ENCODE data around the gene ACTR10. TPM values are rescaled to one million over a fixed set of nuclear protein-coding genes. Genes with fewer than 3 reads are reported as not detected.
A peak's percentile ranks its signal among the peaks of the same experiment; 100 is the strongest.

The ACTR10 gene
- total RNA-seq, 1 experiment from 2014 or later: 30.9 TPM

DNA sequence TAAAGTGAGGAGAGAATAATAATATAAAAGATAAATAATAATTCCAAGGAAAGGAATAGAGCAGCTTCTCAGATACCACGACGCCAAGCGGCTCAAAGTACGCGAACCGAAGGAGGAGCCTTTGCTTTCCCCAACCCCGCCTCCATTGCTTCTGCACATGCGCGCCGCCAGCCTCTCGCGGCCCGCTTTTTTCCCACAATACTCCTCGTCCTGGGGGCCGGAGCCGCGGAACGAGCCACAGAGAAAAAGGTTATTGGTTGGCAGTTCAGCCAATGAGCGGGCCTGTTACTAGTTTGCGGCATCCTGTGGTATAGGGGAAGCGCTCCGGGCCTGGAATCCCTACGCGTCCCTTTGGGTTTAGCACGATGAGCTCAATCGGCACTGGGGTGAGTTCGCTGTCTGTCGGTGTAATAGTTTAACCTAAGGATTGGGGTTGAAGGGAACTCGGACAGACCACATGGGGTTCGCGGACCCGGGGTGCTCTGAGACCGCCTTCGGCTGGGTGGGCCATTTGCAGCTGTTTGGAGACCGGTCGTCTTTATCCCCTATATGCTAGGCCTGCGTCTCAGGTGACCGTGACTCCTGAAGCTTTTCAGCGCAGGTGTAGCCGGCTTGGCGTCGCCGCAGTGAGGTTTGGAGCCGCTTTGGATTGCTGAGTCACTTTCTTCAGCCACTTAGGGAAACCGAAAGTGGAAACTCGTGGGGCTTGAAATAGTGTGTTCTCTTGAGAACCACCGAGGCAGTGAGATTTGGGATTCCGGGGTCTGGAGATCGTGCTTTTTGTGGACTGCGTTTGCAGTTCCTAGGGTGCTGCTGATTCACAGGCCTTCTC lies 44.8 kb downstream of the ACTR10 start, which contains the start of gene PSMA3:
Gene PSMA3 (plus strand): TSS at position 288 of the 832 bp plus-strand sequence. CDS start 78 bp downstream, at position 366.
- peaks cover 11% of the 10 kb centered on the region for H3K36me3 Mint-ChIP-seq
- no peaks in the 10 kb centered on the region for H3K9me3 Mint-ChIP-seq
- ATAC-seq (peak; percentile 94), DNase-seq (ENCODE audit: low spot score) (peak; percentile 97)
- H3K27ac Mint-ChIP-seq: peak within 1 kb of the TSS; percentile 98
- H3K27me3 Mint-ChIP-seq (ENCODE audit: low read depth): no peaks in the 10 kb centered on the region
- CTCF ChIA-PET: interaction anchor here (1.0 to 1.3 kb wide), 3 partner anchors 14 to 151 kb away, joined by 3 to 8 read pairs (median 4); partner anchors contain the start of genes ARID4A and TOMM20L
- peaks cover 23% of the 10 kb centered on the region for H3K4me1 Mint-ChIP-seq
- POLR2A ChIA-PET: interaction anchor here (0.5 to 1.5 kb wide), 6 partner anchors 10 to 160 kb away, joined by 3 to 21 read pairs (median 4); partner anchors contain the start of genes ARID4A and TOMM20L
- peak within 1 kb of the TSS; percentile 92 for H3K4me3 Mint-ChIP-seq
- TF ChIP-seq KAT7 (CRISPR knock-in tag; IDR thresholded peaks at IDR 0.05; ENCODE audit: borderline replicate concordance) (no peak), GABPB1 (CRISPR knock-in tag; IDR thresholded peaks at IDR 0.05) (no peak), HMGA2 (CRISPR knock-in tag; IDR thresholded peaks at IDR 0.05) (no peak), ZNF396 (CRISPR knock-in tag; IDR thresholded peaks at IDR 0.05; ENCODE audit: borderline replicate concordance) (no peak), FOXK1 (CRISPR knock-in tag; IDR thresholded peaks at IDR 0.05) (peak; percentile 52; the same call in 1 of the 2 replicates), ZNF281 (CRISPR knock-in tag; IDR thresholded peaks at IDR 0.05) (no peak), JAZF1 (CRISPR knock-in tag; IDR thresholded peaks at IDR 0.05) (no peak), RELA (CRISPR knock-in tag; IDR thresholded peaks at IDR 0.05; ENCODE audit: borderline replicate concordance) (no peak), MYBL2 (CRISPR knock-in tag; IDR thresholded peaks at IDR 0.05) (no peak), IRF2 (CRISPR knock-in tag; IDR thresholded peaks at IDR 0.05; ENCODE audit: borderline replicate concordance, low read depth) (no peak), TP53 (CRISPR knock-in tag; IDR thresholded peaks at IDR 0.05) (no peak), ATF1 (CRISPR knock-in tag; IDR thresholded peaks at IDR 0.05) (no peak), ZNF138 (CRISPR knock-in tag; conservative IDR thresholded peaks at IDR 0.05) (no peak), ETV6 (CRISPR knock-in tag; IDR thresholded peaks at IDR 0.05) (peak; percentile 57; the same call in 1 of the 2 replicates), ZNF416 (CRISPR knock-in tag; IDR thresholded peaks at IDR 0.05) (no peak), ZNF423 (CRISPR knock-in tag; IDR thresholded peaks at IDR 0.05) (no peak), ZNF121 (CRISPR knock-in tag; IDR thresholded peaks at IDR 0.05) (no peak), SMAD4 (CRISPR knock-in tag; IDR thresholded peaks at IDR 0.05) (no peak), PRRX2 (CRISPR knock-in tag; IDR thresholded peaks at IDR 0.05) (no peak), TEAD1 (CRISPR knock-in tag; IDR thresholded peaks at IDR 0.05) (peak; percentile 17; the same call in 1 of the 2 replicates), ZNF317 (CRISPR knock-in tag; IDR thresholded peaks at IDR 0.05; ENCODE audit: borderline replicate concordance, low read depth) (no peak)
- TF ChIP-seq, protein P1, sequence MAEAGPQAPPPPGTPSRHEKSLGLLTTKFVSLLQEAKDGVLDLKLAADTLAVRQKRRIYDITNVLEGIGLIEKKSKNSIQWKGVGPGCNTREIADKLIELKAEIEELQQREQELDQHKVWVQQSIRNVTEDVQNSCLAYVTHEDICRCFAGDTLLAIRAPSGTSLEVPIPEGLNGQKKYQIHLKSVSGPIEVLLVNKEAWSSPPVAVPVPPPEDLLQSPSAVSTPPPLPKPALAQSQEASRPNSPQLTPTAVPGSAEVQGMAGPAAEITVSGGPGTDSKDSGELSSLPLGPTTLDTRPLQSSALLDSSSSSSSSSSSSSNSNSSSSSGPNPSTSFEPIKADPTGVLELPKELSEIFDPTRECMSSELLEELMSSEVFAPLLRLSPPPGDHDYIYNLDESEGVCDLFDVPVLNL (CRISPR knock-in tag; IDR thresholded peaks at IDR 0.05; ENCODE audit: borderline replicate concordance, low read depth): no peak
- TF ChIP-seq, protein P2, sequence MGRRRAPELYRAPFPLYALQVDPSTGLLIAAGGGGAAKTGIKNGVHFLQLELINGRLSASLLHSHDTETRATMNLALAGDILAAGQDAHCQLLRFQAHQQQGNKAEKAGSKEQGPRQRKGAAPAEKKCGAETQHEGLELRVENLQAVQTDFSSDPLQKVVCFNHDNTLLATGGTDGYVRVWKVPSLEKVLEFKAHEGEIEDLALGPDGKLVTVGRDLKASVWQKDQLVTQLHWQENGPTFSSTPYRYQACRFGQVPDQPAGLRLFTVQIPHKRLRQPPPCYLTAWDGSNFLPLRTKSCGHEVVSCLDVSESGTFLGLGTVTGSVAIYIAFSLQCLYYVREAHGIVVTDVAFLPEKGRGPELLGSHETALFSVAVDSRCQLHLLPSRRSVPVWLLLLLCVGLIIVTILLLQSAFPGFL (CRISPR knock-in tag; IDR thresholded peaks at IDR 0.05; ENCODE audit: borderline replicate concordance): no peak
- TF ChIP-seq, protein P3, sequence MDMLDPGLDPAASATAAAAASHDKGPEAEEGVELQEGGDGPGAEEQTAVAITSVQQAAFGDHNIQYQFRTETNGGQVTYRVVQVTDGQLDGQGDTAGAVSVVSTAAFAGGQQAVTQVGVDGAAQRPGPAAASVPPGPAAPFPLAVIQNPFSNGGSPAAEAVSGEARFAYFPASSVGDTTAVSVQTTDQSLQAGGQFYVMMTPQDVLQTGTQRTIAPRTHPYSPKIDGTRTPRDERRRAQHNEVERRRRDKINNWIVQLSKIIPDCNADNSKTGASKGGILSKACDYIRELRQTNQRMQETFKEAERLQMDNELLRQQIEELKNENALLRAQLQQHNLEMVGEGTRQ (CRISPR knock-in tag; IDR thresholded peaks at IDR 0.05): no peak
- TF ChIP-seq, protein P4, sequence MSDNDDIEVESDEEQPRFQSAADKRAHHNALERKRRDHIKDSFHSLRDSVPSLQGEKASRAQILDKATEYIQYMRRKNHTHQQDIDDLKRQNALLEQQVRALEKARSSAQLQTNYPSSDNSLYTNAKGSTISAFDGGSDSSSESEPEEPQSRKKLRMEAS (CRISPR knock-in tag; IDR thresholded peaks at IDR 0.05): peak; percentile 43; the same call in 1 of the 2 replicates
- TF ChIP-seq, protein P5, sequence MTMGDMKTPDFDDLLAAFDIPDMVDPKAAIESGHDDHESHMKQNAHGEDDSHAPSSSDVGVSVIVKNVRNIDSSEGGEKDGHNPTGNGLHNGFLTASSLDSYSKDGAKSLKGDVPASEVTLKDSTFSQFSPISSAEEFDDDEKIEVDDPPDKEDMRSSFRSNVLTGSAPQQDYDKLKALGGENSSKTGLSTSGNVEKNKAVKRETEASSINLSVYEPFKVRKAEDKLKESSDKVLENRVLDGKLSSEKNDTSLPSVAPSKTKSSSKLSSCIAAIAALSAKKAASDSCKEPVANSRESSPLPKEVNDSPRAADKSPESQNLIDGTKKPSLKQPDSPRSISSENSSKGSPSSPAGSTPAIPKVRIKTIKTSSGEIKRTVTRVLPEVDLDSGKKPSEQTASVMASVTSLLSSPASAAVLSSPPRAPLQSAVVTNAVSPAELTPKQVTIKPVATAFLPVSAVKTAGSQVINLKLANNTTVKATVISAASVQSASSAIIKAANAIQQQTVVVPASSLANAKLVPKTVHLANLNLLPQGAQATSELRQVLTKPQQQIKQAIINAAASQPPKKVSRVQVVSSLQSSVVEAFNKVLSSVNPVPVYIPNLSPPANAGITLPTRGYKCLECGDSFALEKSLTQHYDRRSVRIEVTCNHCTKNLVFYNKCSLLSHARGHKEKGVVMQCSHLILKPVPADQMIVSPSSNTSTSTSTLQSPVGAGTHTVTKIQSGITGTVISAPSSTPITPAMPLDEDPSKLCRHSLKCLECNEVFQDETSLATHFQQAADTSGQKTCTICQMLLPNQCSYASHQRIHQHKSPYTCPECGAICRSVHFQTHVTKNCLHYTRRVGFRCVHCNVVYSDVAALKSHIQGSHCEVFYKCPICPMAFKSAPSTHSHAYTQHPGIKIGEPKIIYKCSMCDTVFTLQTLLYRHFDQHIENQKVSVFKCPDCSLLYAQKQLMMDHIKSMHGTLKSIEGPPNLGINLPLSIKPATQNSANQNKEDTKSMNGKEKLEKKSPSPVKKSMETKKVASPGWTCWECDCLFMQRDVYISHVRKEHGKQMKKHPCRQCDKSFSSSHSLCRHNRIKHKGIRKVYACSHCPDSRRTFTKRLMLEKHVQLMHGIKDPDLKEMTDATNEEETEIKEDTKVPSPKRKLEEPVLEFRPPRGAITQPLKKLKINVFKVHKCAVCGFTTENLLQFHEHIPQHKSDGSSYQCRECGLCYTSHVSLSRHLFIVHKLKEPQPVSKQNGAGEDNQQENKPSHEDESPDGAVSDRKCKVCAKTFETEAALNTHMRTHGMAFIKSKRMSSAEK (CRISPR knock-in tag; IDR thresholded peaks at IDR 0.05; ENCODE audit: borderline replicate concordance): no peak

Data from WTC11 (cell line).